GM18858 (cell line): Measurements from ENCODE around the gene TPSG1.

Experiments
- ATAC-seq: cut with Tn5 transposase; IDR thresholded peaks from one replicate; pipeline ENCODE4 v1.9.1; 2021; ENCODE audit not compliant: unreplicated experiment

The TPSG1 gene

DNA sequence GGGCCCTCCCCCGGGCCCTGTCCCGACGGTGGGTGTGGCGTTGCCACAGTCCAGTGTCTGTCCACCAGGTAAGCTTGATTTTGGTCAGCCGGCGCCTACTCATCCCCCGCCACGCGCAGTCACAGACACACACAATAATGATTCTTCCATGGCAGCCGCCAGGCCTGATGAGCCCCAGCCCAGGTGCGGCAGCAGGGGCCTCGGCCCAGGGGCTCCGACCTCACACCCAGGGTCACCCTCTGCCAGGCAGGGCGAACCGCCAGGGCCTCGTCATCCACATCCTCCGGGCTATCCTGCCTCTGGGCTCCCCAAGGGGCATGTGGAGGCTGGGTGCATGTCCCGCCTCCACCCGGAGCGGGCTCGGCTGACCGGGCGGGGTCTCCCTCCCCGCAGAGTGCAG, 7.5 kb downstream of the TPSG1 start:
- no peak for ATAC-seq

DNA sequence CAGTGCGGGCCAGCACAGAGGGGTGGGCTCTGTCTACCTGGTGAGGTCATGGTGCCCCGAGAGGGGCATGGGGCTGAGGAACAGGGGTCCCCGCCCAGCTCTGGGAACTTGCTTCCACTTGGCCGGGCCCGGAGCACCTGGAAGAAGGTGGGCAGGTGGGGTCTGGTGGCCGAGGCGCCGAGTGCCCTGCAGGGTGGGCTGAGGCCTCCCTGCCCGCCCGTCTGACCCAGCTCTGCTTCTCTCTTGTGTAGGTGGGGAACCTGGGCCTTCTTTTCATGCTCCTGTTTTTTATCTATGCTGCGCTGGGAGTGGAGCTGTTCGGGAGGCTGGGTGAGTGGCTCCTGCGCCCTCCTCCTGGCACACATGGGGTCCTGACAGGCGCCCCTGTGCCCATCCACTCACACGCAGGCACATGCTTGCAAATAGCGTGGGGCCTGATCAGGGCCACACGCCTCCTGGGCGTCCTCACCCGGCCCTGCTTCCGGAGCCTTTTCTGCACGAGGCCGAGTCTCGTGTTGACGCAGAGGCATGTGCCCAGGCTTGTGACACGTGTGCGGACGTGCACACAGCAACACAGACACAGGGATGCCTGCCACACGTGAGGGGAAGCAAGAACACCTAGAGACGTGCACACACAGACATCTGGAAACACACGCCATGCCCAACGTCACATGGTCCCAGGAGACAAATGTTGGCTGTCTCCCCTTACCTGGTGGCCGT, 8.2 kb downstream of the TPSG1 start:
- no peak for ATAC-seq

DNA sequence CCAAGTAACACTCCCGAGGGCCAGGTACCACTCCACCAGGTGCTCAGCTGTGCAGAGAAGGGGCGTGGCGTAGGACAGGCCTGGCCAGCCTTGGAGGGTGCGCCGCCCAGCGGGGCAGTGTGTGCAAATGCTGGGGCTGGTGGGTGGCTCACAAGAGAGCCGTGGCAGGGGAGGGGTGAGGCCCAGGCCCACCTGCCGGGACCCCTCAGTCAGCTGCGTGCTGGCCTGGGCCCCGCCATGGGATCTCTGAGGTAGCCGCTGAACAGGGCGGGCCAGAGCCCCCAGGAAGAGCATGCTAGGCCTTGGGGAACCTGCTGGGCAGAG, 8.8 kb downstream of the TPSG1 start:
- ATAC-seq, result no peak

DNA sequence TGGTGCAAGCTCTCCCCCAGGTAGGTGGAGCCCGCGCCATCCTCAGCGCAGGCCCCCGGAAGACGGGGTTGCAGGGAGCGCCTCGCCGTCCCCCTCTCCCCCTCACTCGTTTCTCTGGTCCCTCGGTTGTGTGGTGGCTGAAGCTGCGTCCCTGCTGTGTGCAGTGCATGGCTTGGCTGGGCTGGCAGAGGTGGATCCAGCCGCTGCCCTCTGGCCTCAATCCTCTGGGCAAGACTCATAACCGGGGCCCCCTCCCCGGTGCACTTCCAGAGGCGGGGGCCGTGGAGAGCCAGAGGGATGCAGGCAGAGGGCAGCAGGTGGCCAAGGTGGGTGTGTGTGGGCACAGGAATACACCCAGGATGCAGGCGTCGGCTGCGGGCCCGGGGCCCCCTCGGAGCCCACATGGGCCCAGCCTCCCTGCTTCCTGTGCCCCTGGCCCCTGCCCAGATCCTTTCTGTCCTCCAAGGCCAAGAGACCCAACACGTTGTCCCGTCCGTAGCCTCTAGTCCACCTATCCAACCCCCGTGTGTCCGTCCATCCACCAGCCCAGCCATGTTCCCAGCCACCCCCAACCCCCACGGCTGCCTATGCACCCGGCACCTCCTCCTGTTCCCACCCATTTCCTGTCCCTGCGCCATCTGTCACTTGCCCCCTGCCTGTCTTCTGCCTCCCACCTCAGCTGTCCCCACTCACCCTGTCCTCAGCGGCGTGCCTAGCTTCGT, 9.3 kb downstream of the TPSG1 start:
- no peak for ATAC-seq

DNA sequence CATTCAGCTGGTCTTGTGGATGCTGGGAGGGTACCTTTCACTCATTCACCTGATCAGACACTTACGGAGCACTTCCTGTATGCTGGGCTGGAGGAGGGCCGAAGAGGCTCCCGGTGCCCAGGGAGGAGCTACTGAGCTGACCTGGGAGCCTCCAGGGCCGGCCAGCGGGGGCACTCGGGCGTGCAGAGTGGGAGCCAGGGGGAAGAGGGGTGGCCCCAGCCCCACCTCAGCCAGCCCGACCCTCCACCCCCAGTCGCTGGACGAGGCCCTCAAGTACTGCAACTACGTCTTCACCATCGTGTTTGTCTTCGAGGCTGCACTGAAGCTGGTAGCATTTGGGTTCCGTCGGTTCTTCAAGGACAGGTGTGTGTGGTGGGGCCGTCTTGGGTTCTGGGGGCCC, 10.3 kb downstream of the TPSG1 start:
- ATAC-seq, result no peak

DNA sequence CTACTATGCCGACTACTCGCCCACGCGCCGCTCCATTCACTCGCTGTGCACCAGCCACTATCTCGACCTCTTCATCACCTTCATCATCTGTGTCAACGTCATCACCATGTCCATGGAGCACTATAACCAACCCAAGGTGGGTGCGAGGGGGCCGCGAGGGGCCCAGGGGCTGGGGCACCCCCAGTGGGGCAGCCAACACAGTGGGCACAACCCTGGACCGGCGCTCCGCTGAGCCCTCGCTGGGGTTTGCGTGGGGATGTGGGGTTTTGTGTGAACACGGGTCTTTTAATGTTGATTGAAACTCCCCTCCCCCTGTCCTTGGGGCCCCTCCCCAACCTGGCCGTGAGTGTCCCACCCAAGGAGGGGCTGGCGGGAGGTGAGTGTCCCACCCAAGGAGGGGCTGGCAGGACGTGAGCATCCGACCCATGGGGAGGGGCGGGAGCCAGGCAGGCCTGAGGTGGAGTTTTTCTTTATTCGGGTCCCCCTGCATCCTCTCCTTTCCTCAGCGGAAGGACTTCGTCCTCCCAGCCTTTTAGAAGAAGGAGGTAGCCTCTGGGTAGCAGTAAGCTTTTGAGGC, 11.2 kb downstream of the TPSG1 start:
- no peak for ATAC-seq

DNA sequence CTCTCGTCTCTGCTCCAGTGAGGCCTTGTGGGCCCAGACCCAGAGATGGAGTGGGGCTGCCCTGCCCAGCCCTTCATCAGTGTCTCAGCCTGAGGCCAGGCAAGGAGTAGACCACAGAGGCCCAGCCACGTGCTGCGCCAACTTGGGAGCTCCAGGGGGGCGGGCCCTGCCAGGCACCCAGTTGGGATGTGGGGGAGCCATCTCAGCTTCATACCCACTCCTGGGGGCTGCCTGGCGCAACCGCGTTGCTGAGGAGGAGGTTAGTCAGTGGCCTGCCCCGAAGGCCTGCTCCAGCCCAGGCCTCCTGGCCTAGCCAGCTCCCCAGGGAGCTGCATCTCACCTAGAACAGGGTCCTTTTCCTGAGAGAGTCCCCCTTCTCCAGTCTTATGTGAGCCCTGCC, 11.8 kb downstream of the TPSG1 start:
- ATAC-seq, result no peak

DNA sequence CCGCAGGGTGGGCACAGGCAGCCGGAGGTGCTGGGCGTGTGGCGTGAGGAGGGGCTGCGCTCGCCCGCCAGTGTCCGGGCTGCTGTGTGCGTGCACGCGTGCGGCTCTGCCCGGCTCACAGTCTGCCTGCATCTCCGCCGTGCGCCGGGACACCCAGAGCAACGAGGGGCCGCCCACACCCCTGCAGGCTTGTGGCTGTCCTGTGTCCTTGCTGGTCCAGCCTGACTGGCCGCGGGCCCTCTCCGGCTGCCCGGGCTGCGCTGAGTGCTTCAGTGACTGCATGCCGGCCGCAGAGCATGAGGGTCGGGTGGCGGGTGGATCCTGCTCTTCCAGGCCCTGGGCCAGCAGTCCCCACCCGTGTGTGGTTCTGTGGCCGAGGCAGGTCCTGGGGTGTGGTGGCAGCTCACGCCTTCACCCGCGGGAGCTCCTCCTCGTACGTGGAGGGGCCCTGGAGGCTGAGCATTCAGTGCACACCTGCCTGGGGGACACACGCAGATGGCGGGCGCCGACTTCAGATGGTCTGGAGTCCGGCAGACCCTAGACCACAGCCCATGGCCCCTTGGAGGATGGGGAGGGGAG, 12.4 kb downstream of the TPSG1 start:
- no peak for ATAC-seq

DNA sequence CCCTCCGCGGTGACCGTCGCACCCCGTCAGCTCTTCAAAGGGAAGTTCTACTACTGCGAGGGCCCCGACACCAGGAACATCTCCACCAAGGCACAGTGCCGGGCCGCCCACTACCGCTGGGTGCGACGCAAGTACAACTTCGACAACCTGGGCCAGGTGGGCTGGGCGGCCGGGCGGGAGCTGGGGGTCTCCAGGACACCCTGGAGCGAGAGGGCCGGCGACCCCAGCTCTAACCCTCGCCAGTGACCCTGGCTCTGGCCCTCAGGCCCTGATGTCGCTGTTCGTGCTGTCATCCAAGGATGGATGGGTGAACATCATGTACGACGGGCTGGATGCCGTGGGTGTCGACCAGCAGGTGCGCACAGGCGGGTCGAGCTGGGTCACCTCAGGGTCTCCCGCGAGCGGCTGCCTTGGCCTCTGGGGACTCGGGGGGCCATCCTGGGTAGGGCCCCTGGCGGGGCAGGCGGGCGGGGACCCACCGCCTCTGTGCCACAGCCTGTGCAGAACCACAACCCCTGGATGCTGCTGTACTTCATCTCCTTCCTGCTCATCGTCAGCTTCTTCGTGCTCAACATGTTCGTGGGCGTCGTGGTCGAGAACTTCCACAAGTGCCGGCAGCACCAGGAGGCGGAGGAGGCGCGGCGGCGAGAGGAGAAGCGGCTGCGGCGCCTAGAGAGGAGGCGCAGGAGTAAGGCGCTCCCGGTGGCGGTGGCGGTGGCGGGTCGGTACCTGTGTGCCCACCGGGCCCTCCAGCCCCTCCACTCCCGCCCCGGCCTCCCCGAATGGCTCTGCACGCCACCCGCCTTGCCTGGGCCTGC, 13.4 kb downstream of the TPSG1 start:
- no peak for ATAC-seq

DNA sequence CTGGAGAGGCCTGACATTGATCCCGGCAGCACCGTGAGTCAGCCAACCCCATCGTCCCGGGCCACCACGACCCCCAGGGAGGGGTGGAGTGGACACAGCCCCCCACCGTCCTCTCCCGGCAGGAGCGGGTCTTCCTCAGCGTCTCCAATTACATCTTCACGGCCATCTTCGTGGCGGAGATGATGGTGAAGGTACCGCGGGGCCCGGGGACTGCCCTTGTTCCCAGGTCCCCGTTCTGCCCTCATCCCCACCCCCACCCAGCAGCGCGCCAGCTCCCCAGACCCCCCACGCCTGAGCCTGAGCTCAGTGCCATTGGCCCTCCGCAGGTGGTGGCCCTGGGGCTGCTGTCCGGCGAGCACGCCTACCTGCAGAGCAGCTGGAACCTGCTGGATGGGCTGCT, 14.6 kb downstream of the TPSG1 start:
- no peak for ATAC-seq

DNA sequence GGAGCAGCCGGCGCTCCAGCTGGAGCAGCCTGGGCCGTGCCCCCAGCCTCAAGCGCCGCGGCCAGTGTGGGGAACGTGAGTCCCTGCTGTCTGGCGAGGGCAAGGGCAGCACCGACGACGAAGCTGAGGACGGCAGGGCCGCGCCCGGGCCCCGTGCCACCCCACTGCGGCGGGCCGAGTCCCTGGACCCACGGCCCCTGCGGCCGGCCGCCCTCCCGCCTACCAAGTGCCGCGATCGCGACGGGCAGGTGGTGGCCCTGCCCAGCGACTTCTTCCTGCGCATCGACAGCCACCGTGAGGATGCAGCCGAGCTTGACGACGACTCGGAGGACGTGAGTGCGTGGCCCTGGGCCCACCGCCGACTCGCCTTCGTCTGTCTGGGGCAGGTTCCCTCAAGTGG, 16.0 kb downstream of the TPSG1 start:
- ATAC-seq, result no peak

DNA sequence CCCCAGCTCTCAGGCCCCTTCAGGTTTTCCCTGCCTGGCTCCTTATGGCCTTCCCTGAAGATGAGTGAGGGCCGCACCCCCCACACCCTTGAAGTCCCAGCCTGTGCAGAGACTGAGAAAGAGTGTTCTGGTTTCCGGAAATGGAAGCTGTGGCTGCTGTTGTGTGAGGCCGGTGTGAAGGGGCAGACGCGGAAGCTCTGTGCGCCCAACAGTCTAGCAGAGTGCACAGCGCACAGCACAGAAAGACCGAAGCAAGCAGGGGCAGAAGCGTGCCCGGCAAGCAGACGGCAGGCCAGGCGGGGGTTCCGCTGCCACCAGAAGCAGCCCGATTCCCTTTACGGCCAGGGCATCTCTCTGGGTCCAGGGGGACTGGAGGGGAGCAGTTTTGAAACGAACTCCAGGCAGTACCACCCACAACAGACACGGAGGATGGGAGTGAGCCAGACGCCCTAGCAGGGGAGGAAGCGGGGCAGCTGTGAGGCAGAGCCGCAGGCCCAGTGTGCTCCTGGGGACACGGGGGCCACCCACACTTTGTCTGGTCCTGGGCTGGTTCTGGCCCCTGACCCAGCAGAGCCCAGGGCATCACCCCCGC, 16.7 kb downstream of the TPSG1 start:
- ATAC-seq, result no peak

DNA sequence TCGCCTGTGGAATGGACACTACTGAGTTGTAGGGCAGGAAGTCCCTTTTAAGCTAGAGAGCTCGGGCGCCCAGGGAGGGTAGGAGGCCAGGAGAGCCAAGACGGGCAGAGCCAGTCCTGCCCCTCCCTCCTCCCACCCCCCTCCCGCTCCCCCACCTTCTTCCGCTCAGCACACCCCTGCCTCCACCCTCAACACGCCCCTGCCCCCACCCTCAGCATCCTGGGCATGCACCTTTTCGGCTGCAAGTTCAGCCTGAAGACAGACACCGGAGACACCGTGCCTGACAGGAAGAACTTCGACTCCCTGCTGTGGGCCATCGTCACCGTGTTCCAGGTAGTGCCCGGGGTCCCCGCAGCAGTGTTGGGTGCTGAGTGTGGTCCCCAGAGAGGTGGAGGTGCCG, 18.3 kb downstream of the TPSG1 start:
- ATAC-seq, result no peak

DNA sequence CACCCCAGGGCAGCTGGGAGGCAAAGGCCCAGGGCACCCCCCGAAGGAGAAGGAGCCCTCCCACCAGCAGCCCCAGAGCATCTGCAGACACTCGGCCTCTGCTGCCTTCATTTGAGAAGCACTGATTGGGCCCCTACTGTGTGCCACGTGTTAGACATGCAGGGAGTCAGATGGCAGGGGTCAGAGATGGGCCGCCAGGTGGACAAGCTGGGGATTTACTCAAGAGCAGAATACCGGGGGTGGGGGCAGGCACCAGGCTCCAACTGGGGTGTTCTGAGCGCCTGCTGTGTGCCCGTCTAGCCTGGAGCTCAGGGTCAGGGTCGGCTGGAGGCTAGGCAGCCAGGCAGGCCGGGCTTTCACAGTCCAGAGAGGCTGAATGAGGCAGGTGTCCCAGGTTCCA, 18.7 kb downstream of the TPSG1 start:
- no peak for ATAC-seq

DNA sequence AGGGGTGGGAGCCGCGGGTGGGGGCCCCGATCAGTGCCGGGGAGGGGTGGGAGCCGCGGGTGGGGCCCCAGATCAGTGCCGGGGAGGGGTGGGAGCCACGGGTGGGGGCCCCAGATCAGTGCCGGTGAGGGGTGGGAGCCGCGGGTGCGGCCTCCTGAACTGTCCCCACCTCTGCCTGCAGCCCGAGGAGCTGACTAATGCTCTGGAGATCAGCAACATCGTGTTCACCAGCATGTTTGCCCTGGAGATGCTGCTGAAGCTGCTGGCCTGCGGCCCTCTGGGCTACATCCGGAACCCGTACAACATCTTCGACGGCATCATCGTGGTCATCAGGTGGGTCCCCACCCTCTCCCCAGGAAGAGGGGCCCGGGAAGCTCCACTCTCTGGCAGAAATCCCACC, 20.1 kb downstream of the TPSG1 start:
- ATAC-seq, result no peak

DNA sequence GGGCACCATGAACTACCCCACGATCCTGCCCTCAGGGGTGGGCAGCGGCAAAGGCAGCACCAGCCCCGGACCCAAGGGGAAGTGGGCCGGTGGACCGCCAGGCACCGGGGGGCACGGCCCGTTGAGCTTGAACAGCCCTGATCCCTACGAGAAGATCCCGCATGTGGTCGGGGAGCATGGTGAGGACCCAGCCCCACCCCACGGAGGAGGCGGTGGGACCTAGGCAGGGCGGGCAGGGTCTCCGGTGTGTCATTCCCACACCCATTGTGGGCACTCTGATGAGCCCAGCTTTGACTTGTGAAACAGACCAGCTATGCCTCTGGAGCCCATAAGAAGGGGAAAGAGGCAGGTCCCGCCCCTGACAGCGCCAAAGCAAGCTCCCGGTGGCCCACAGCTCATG, 22.8 kb downstream of the TPSG1 start:
- ATAC-seq, result no peak

DNA sequence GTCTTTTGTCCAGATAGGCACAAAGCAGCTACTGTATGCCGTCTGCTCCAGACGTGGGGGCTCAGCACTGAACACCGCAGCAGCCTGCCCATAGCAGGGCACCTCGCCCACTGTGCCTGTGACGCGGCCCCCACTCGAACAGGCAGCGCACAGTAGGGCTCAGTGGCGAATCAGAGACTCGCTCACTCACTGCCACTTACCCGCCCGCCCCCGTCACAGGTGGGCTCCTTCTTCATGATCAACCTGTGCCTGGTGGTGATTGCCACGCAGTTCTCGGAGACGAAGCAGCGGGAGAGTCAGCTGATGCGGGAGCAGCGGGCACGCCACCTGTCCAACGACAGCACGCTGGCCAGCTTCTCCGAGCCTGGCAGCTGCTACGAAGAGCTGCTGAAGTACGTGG, 23.6 kb downstream of the TPSG1 start:
- no peak for ATAC-seq

DNA sequence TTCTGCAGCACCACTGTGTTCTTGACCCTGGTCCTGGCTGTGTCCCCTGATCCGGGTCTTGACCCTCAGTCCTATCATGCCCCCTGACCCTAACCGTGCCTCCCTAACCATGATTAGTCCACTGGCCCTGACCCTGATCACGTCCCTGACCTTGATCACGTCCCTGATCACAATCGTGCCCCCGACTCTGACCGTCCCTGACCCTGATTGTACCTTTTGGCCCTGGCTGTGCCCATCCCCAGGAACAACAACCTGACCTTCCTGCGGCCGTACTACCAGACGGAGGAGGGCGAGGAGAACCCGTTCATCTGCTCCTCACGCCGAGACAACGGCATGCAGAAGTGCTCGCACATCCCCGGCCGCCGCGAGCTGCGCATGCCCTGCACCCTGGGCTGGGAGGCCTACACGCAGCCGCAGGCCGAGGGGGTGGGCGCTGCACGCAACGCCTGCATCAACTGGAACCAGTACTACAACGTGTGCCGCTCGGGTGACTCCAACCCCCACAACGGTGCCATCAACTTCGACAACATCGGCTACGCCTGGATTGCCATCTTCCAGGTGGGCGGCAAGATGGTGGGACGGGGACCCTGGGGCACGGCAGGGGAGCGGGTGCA, 24.9 kb downstream of the TPSG1 start:
- no peak for ATAC-seq

DNA sequence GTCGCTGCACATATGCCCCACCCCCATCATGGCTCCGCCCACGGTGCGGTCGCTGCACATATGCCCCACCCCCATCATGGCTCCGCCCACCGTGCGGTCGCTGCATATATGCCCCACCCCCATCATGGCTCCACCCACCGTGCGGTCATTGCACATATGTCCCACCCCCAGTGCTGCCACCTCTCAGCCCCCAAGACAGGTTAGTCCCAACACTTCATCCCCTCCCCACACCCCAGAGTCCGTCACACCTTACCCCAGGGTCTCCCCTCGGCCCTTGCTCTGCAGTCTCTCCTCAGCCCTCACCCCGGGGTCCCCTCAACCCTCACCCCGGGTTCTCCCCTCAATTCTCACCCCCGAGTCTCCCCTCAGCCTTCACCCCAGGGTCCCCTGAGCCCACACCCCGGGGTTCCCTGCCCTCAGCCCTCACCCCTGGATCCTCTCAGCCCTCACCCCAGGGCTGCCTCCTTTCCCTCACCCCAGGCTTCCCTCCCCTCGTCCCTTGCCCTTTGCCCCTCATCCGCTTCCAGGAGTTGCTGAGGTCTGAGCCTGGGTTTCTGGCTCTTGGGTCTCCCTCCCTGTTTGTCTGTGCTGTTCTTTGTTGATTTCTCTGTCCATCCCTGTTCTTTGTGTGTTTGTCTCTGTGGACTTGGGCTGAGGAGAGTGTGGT, 25.6 kb downstream of the TPSG1 start:
- ATAC-seq, result no peak
